Activated CD4-positive, alpha-beta memory T cell treated with anti-CD3 and anti-CD28 coated beads, Interleukin-2, amount 10 ng/mL, durations not matched to agents 7 days and 5 days (primary cell): ENCODE results near the gene ARHGEF19. TPM values are rescaled to one million over a fixed set of nuclear protein-coding genes. Genes with fewer than 3 reads are reported as not detected.
"Not testable (repeated sequence)": the region's sequence is repeated elsewhere in the genome, so short reads cannot be mapped to it uniquely, and the experiment has no call there.

Experiments used
- CTCF ChIA-PET: fragments of 350-600 bp; sonication (Branson Sonifier 250); formaldehyde crosslinking; loops from one replicate; lab custom pipeline; 2021; ENCODE audit warnings: antibody characterized with exemption, inconsistent platforms; lab: Charles Lee
- POLR2A ChIA-PET: fragments of 350-600 bp; sonication (Branson Sonifier 250); formaldehyde crosslinking; loops from one replicate; lab custom pipeline; 2021; ENCODE audit warnings: antibody characterized with exemption; lab: Charles Lee
- DNase-seq: peaks from one replicate; pipeline ENCODE4 v3.0.0-alpha.2; 2020
- H3K27ac Mint-ChIP-seq: one replicate; pipeline ENCODE4 v1.8.0; 2021; ENCODE audit warnings: mild to moderate bottlenecking, mixed read lengths
- H3K27me3 Mint-ChIP-seq: one replicate; pipeline ENCODE4 v1.8.0; 2021; ENCODE audit warnings: mixed read lengths
- H3K36me3 Mint-ChIP-seq: one replicate; pipeline ENCODE4 v1.8.0; 2021; ENCODE audit warnings: low read depth, mixed read lengths
- H3K4me1 Mint-ChIP-seq: one replicate; pipeline ENCODE4 v1.8.0; 2021; ENCODE audit warnings: mixed read lengths
- H3K4me3 Mint-ChIP-seq: one replicate; pipeline ENCODE4 v1.8.0; 2021; ENCODE audit warnings: mild to moderate bottlenecking, mixed read lengths
- H3K9me3 Mint-ChIP-seq: one replicate; pipeline ENCODE4 v1.8.0; 2021; ENCODE audit warnings: mixed read lengths
- total RNA-seq, 2 experiments: library from RNA; stranded (reverse); gene quantifications; one replicate each; pipeline ENCODE4 v1.2.3, GENCODE V29; 2021

ARHGEF19 gene
- 1 to 10 TPM; 6.9 to 7.6 TPM for total RNA-seq

GRCh38 chr1:16212251-16212961 is at the start of gene ARHGEF19:
Gene ARHGEF19 (minus strand): TSS chr1:16212652. CDS start chr1:16209054, 3,598 bp downstream.
- Mint-ChIP-seq H3K36me3 (no peaks in the 10 kb centered on the region), H3K4me3 (no peak within 1 kb of the TSS), H3K4me1 (peaks cover 15% of the 10 kb centered on the region), H3K27me3 (peaks cover 5% of the 10 kb centered on the region), H3K9me3 (no peaks in the 10 kb centered on the region), H3K27ac (no peak within 1 kb of the TSS)
- ChIA-PET CTCF (no interaction called here), POLR2A (interaction anchor here (1.0 kb wide), 1 partner anchor 24 kb away, joined by 3 read pairs; no protein-coding TSS in a partner anchor)
- no peak for DNase-seq

- DNase-seq: no peak
- Mint-ChIP-seq H3K27me3 (no peaks in the 10 kb centered on the region), H3K27ac (no peak overlapping the region), H3K36me3 (no peaks in the 10 kb centered on the region), H3K4me3 (no peak overlapping the region), H3K4me1 (peaks cover 2% of the 10 kb centered on the region), H3K9me3 (no peaks in the 10 kb centered on the region)
- ChIA-PET CTCF (interaction anchor here (0.9 kb wide), 1 partner anchor 206 kb away, joined by 3 read pairs; no protein-coding TSS in a partner anchor), POLR2A (no interaction called here)
These were observed 49.6 kb upstream of the ARHGEF19 start for GRCh38 chr1:16262067-16262466.

GRCh38 chr1:16260814-16261213 is 48.4 kb upstream of the ARHGEF19 start:
- DNase-seq: no peak
- Mint-ChIP-seq H3K9me3 (no peaks in the 10 kb centered on the region), H3K4me3 (no peak overlapping the region), H3K27me3 (no peaks in the 10 kb centered on the region), H3K36me3 (peaks cover 6% of the 10 kb centered on the region), H3K4me1 (no peaks in the 10 kb centered on the region), H3K27ac (no peak overlapping the region)
- CTCF ChIA-PET: interaction anchor here (0.9 to 1.2 kb wide), 3 partner anchors 17 to 446 kb away, joined by 3 read pairs; no protein-coding TSS in a partner anchor
- POLR2A ChIA-PET: interaction anchor here (1.0 kb wide), 1 partner anchor 102 kb away, joined by 3 read pairs; no protein-coding TSS in a partner anchor

GRCh38 chr1:16258591-16259135 is 46.2 kb upstream of the ARHGEF19 start:
- H3K27ac Mint-ChIP-seq: no peak overlapping the region
- ChIA-PET POLR2A (no interaction called here), CTCF (interaction anchor here (2.0 kb wide), 1 partner anchor 15 kb away, joined by 7 read pairs; no protein-coding TSS in a partner anchor)
- H3K4me3 Mint-ChIP-seq: no peak overlapping the region
- H3K27me3 Mint-ChIP-seq: no peaks in the 10 kb centered on the region
- H3K36me3 Mint-ChIP-seq: peaks cover 14% of the 10 kb centered on the region
- DNase-seq: no peak
- H3K4me1 Mint-ChIP-seq: no peaks in the 10 kb centered on the region
- no peaks in the 10 kb centered on the region for H3K9me3 Mint-ChIP-seq

GRCh38 chr1:16257968-16258367 is 45.5 kb upstream of the ARHGEF19 start:
- Mint-ChIP-seq H3K27ac (no peak overlapping the region), H3K27me3 (no peaks in the 10 kb centered on the region), H3K9me3 (no peaks in the 10 kb centered on the region), H3K4me1 (no peaks in the 10 kb centered on the region), H3K4me3 (no peak overlapping the region), H3K36me3 (peaks cover 21% of the 10 kb centered on the region)
- ChIA-PET POLR2A (no interaction called here), CTCF (interaction anchor here (2.0 kb wide), 1 partner anchor 14 kb away, joined by 7 read pairs; no protein-coding TSS in a partner anchor)
- DNase-seq: no peak

- POLR2A ChIA-PET, DNase-seq, H3K9me3 Mint-ChIP-seq, H3K4me1 Mint-ChIP-seq, H3K4me3 Mint-ChIP-seq, H3K27me3 Mint-ChIP-seq, H3K27ac Mint-ChIP-seq: not testable (repeated sequence)
- H3K36me3 Mint-ChIP-seq: peaks cover 24% of the 10 kb centered on the region
- CTCF ChIA-PET: interaction anchor here (2.0 kb wide), 1 partner anchor 13 kb away, joined by 7 read pairs; no protein-coding TSS in a partner anchor
These were observed 45.1 kb upstream of the ARHGEF19 start for GRCh38 chr1:16257556-16257955.

GRCh38 chr1:16256478-16256877 is 44.0 kb upstream of the ARHGEF19 start:
- no peak overlapping the region for H3K27ac Mint-ChIP-seq
- H3K27me3 Mint-ChIP-seq: no peaks in the 10 kb centered on the region
- POLR2A ChIA-PET: no interaction called here
- H3K36me3 Mint-ChIP-seq: peaks cover 33% of the 10 kb centered on the region
- CTCF ChIA-PET: no interaction called here
- no peaks in the 10 kb centered on the region for H3K4me1 Mint-ChIP-seq
- H3K4me3 Mint-ChIP-seq: no peak overlapping the region
- H3K9me3 Mint-ChIP-seq: no peaks in the 10 kb centered on the region
- DNase-seq: no peak

GRCh38 chr1:16254263-16254928 is 41.9 kb upstream of the ARHGEF19 start:
- H3K4me3 Mint-ChIP-seq: no peak overlapping the region
- H3K27me3 Mint-ChIP-seq: no peaks in the 10 kb centered on the region
- CTCF ChIA-PET: interaction anchor here (1.2 to 1.5 kb wide), 3 partner anchors 10 to 175 kb away, joined by 3 to 8 read pairs (median 6); no protein-coding TSS in a partner anchor
- peaks cover 43% of the 10 kb centered on the region for H3K36me3 Mint-ChIP-seq
- no peaks in the 10 kb centered on the region for H3K9me3 Mint-ChIP-seq
- DNase-seq: no peak
- peaks cover 5% of the 10 kb centered on the region for H3K4me1 Mint-ChIP-seq
- no peak overlapping the region for H3K27ac Mint-ChIP-seq
- POLR2A ChIA-PET: interaction anchor here (0.7 kb wide), 1 partner anchor 16 kb away, joined by 3 read pairs; no protein-coding TSS in a partner anchor

- Mint-ChIP-seq H3K27me3 (no peaks in the 10 kb centered on the region), H3K4me1 (peaks cover 11% of the 10 kb centered on the region), H3K4me3 (no peak overlapping the region), H3K27ac (no peak overlapping the region), H3K9me3 (no peaks in the 10 kb centered on the region), H3K36me3 (peaks cover 44% of the 10 kb centered on the region)
- POLR2A ChIA-PET: no interaction called here
- DNase-seq: no peak
- CTCF ChIA-PET: interaction anchor here (0.6 to 1.5 kb wide), 3 partner anchors 9 to 174 kb away, joined by 3 to 8 read pairs (median 6); no protein-coding TSS in a partner anchor
These were observed 41.0 kb upstream of the ARHGEF19 start for GRCh38 chr1:16253332-16253922.

- Mint-ChIP-seq H3K9me3 (no peaks in the 10 kb centered on the region), H3K4me1 (peaks cover 11% of the 10 kb centered on the region), H3K27ac (no peak overlapping the region), H3K4me3 (no peak overlapping the region), H3K27me3 (no peaks in the 10 kb centered on the region), H3K36me3 (peaks cover 44% of the 10 kb centered on the region)
- POLR2A ChIA-PET: no interaction called here
- DNase-seq: no peak
- CTCF ChIA-PET: no interaction called here
These were observed 40.5 kb upstream of the ARHGEF19 start for GRCh38 chr1:16252912-16253311.

GRCh38 chr1:16251381-16251780 is 38.9 kb upstream of the ARHGEF19 start:
- ChIA-PET POLR2A (no interaction called here), CTCF (no interaction called here)
- no peak overlapping the region for H3K27ac Mint-ChIP-seq

GRCh38 chr1:16250524-16251251 is 38.2 kb upstream of the ARHGEF19 start:
- Mint-ChIP-seq H3K4me3 (no peak overlapping the region), H3K4me1 (peaks cover 11% of the 10 kb centered on the region), H3K36me3 (peaks cover 40% of the 10 kb centered on the region), H3K27me3 (no peaks in the 10 kb centered on the region), H3K27ac (no peak overlapping the region), H3K9me3 (no peaks in the 10 kb centered on the region)
- CTCF ChIA-PET: no interaction called here
- POLR2A ChIA-PET: no interaction called here
- DNase-seq: no peak

More at GRCh38 chr1:16251381-16251780, 38.9 kb upstream of the ARHGEF19 start:
- DNase-seq: no peak
- H3K4me1 Mint-ChIP-seq: peaks cover 11% of the 10 kb centered on the region
- H3K9me3 Mint-ChIP-seq: no peaks in the 10 kb centered on the region
- H3K27me3 Mint-ChIP-seq: no peaks in the 10 kb centered on the region
- peaks cover 44% of the 10 kb centered on the region for H3K36me3 Mint-ChIP-seq
- H3K4me3 Mint-ChIP-seq: no peak overlapping the region
